ENCODE data around the gene ZIK1. TPM values are rescaled to one million over a fixed set of nuclear protein-coding genes. Genes with fewer than 3 reads are reported as not detected.

Gene ZIK1
- polyA plus RNA-seq, 3 donors = 0.51 to 1.1 (median 1.0) TPM

DNA sequence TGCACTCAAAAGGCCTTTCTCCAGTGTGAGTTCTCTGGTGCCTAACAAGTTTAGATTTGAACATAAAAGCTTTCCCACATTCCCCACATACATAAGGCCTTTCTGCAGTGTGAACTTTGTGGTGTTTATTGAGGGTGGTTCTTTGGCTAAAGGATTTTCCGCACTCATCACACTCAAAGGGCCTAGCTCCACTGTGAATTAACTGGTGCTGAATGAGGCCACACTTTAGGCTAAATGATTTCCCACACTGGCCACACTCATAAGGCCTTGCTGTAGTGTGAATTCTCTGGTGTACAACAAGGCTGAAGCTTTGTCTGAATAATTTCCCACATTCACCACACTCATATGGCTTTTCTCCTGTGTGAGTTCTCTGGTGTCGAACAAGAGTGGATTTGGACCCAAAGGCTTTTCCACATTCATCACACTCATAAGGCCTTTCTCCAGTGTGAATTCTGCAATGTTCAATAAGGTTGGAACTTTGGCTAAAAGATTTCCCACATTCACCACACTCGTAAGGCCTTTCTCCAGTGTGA lies 11.5 kb upstream of the ZIK1 start:
- intact Hi-C loops (cut with micrococcal nuclease) = loop anchor here in 1 of 2 donors (10.0 kb wide), 1 partner anchor 48 kb away; the partner anchor contains the start of gene ZNF549
- no peak for TF ChIP-seq CTCF (IDR thresholded peaks at IDR 0.05)
- H3K27ac Mint-ChIP-seq = no peak overlapping the region
- no peak overlapping the region for H3K4me2 ChIP-seq (replicated peaks; ENCODE audit: extremely low read depth, low read length, poor library complexity, severe bottlenecking)
- no peaks in the 10 kb centered on the region for H3K27me3 ChIP-seq (ENCODE audit: control insufficient read depth in 2 of 2, insufficient read depth in 2 of 2, low read length in 2 of 2)
- peaks cover 51 to 55% of the 10 kb centered on the region in 2 donors for H3K36me3 Mint-ChIP-seq
- peaks cover 86 to 100% (median 98%) of the 10 kb centered on the region in 7 donors for H3K9me3 Mint-ChIP-seq
- H3K4me1 Mint-ChIP-seq = peaks cover 5% of the 10 kb centered on the region
- peaks cover 31 to 59% of the 10 kb centered on the region in 2 donors for H3K36me3 ChIP-seq (replicated peaks in 1 of 2; ENCODE audit: control insufficient read depth in 1 of 2, insufficient read depth in 2 of 2, low read length in 2 of 2)
- peak overlapping the region in 1 of 3 experiments; percentile 54 for H3K4me3 ChIP-seq (replicated peaks in 1 of 3; ENCODE audit: low read depth in 2 of 3, low read length in 3 of 3)
- no peak overlapping the region for H3K9ac ChIP-seq (ENCODE audit: insufficient read depth, low read length, poor library complexity, severe bottlenecking)
- H3K79me2 ChIP-seq (ENCODE audit: insufficient read depth, low read length) = no peaks in the 10 kb centered on the region
- no peaks in the 10 kb centered on the region for H4K20me1 ChIP-seq (ENCODE audit: insufficient read depth, low read length)
- H3K4me1 ChIP-seq (ENCODE audit: control insufficient read depth in 1 of 2, insufficient read depth in 2 of 2, low read length in 2 of 2) = no peaks in the 10 kb centered on the region
- H2AFZ ChIP-seq (ENCODE audit: insufficient read depth, low read depth, low read length, poor library complexity, severe bottlenecking) = no peak overlapping the region
- H3K27ac ChIP-seq (ENCODE audit: low read depth in 1 of 2, low read length in 2 of 2) = no peak overlapping the region
- no CpG with 5 or more reads among the region's 3 CpGs for WGBS (ENCODE audit: insufficient coverage)
- peaks cover 0 to 5% (median 3%) of the 10 kb centered on the region in 3 donors for H3K27me3 Mint-ChIP-seq (ENCODE audit: low read depth in 3 of 3)
- no peak for DNase-seq
- H3K9me3 ChIP-seq (replicated peaks in 1 of 2; ENCODE audit: control insufficient read depth in 1 of 2, insufficient read depth in 1 of 2, low read length in 2 of 2) = peaks cover 93 to 97% of the 10 kb centered on the region in 2 donors
- H3K4me3 Mint-ChIP-seq = no peak overlapping the region

GRCh38 chr19:57576661-57577060 lies 7.3 kb upstream of the ZIK1 start:
- no peak overlapping the region for H3K9ac ChIP-seq (ENCODE audit: insufficient read depth, low read length, poor library complexity, severe bottlenecking)
- no peaks in the 10 kb centered on the region for H3K79me2 ChIP-seq (ENCODE audit: insufficient read depth, low read length)
- Mint-ChIP-seq H3K9me3 (peaks cover 67 to 88% (median 80%) of the 10 kb centered on the region in 7 donors), H3K27ac (no peak overlapping the region), H3K27me3 (ENCODE audit: low read depth in 3 of 3) (peaks cover 0 to 6% (median 3%) of the 10 kb centered on the region in 3 donors), H3K4me1 (peaks cover 17% of the 10 kb centered on the region), H3K4me3 (no peak overlapping the region), H3K36me3 (peaks cover 53 to 57% of the 10 kb centered on the region in 2 donors)
- H3K27ac ChIP-seq (ENCODE audit: low read depth in 1 of 2, low read length in 2 of 2) = no peak overlapping the region
- H3K9me3 ChIP-seq (replicated peaks in 1 of 2; ENCODE audit: control insufficient read depth in 1 of 2, insufficient read depth in 1 of 2, low read length in 2 of 2) = peaks cover 71 to 81% of the 10 kb centered on the region in 2 donors
- TF ChIP-seq CTCF (IDR thresholded peaks at IDR 0.05) = no peak
- intact Hi-C loops (cut with micrococcal nuclease) = loop anchor here (5.0 to 10.0 kb wide), 5 partner anchors 52 to 99 kb away; partner anchors contain the start of genes ZNF211 (in 2 of the 2), ZNF549 (in 1 of the 2), ZNF772 (in 1 of the 2) and ZNF773 (in 1 of the 2)
- H3K4me2 ChIP-seq (replicated peaks; ENCODE audit: extremely low read depth, low read length, poor library complexity, severe bottlenecking) = no peak overlapping the region
- H3K36me3 ChIP-seq (replicated peaks in 1 of 2; ENCODE audit: control insufficient read depth in 1 of 2, insufficient read depth in 2 of 2, low read length in 2 of 2) = peaks cover 31 to 53% of the 10 kb centered on the region in 2 donors
- H3K27me3 ChIP-seq (ENCODE audit: control insufficient read depth in 2 of 2, insufficient read depth in 2 of 2, low read length in 2 of 2) = no peaks in the 10 kb centered on the region
- no peak for DNase-seq
- peaks cover 9 to 16% of the 10 kb centered on the region in 2 donors for H3K4me1 ChIP-seq (ENCODE audit: control insufficient read depth in 1 of 2, insufficient read depth in 2 of 2, low read length in 2 of 2)
- H3K4me3 ChIP-seq (replicated peaks in 1 of 3; ENCODE audit: low read depth in 2 of 3, low read length in 3 of 3) = peak overlapping the region in 1 of 3 experiments; percentile 54
- H2AFZ ChIP-seq (ENCODE audit: insufficient read depth, low read depth, low read length, poor library complexity, severe bottlenecking) = no peak overlapping the region
- H4K20me1 ChIP-seq (ENCODE audit: insufficient read depth, low read length) = no peaks in the 10 kb centered on the region

Measured in CD14-positive monocyte (primary cell).